Measurements from ENCODE around the gene DBNDD1.

- TF ChIP-seq, protein P1, sequence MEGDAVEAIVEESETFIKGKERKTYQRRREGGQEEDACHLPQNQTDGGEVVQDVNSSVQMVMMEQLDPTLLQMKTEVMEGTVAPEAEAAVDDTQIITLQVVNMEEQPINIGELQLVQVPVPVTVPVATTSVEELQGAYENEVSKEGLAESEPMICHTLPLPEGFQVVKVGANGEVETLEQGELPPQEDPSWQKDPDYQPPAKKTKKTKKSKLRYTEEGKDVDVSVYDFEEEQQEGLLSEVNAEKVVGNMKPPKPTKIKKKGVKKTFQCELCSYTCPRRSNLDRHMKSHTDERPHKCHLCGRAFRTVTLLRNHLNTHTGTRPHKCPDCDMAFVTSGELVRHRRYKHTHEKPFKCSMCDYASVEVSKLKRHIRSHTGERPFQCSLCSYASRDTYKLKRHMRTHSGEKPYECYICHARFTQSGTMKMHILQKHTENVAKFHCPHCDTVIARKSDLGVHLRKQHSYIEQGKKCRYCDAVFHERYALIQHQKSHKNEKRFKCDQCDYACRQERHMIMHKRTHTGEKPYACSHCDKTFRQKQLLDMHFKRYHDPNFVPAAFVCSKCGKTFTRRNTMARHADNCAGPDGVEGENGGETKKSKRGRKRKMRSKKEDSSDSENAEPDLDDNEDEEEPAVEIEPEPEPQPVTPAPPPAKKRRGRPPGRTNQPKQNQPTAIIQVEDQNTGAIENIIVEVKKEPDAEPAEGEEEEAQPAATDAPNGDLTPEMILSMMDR (IDR thresholded peaks at IDR 0.05; ENCODE audit: insufficient read depth, low read depth, low read length) = no peak
- TF ChIP-seq EZH2 (IDR thresholded peaks at IDR 0.05; ENCODE audit: insufficient read depth, low read length) = no peak
Observed at GRCh38 chr16:90035902-90036301, 16.6 kb upstream of the DBNDD1 start.
